HCT116 (cell line): Measurements from ENCODE around the gene SBF2. TPM values are rescaled to one million over a fixed set of nuclear protein-coding genes. Genes with fewer than 3 reads are reported as not detected.

Source experiments
- ATAC-seq: fragments of 200-7000 bp; cut with Tn5 transposase; 2 replicates; pipeline ENCODE4 v1.9.1; 2020; ENCODE audit warnings: mild to moderate bottlenecking, moderate library complexity
- BruUV-seq: library from RNA; stranded (reverse); fragments of 400-500 nt; replicated peaks from 2 replicates; lab custom pipeline; 2021; lab: Mats Ljungman, UMichigan
- CTCF ChIA-PET: fragments of 300-600 bp; sonication (Branson Sonifier 250); formaldehyde crosslinking; loops from one replicate; lab custom pipeline; 2021; ENCODE audit warnings: antibody characterized with exemption; lab: Charles Lee
- POLR2A ChIA-PET: fragments of 300-600, 350-600 bp; sonication (Branson Sonifier 250); formaldehyde crosslinking; loops from one replicate; lab custom pipeline; 2021; ENCODE audit warnings: antibody characterized with exemption; lab: Charles Lee
- RAD21 ChIA-PET, 2 experiments: fragments of 300-600 bp; sonication (Branson Sonifier 250); formaldehyde crosslinking; loops; one replicate each; lab custom pipeline; 2023; ENCODE audit warnings: low total read pairs in 2 of 2; ENCODE audit not compliant: uncharacterized antibody in 2 of 2, unreplicated experiment in 2 of 2, low non-redundant PET in 1 of 2; lab: Charles Lee
- DNase-seq: peaks from one replicate; pipeline ENCODE4 v3.0.0-alpha.2; 2010; ENCODE audit warnings: low read depth, low spot score
- H2AFZ ChIP-seq: fragments of 200-600 bp; shearing (Covaris generic), sonication (generic); 2 replicates; pipeline ENCODE4 v1.6.1; 2017; ENCODE audit warnings: low read depth, mixed run types, mixed read lengths, antibody characterized with exemption, low read length; ENCODE audit not compliant: poor library complexity, severe bottlenecking
- H3K27ac ChIP-seq: 2 replicates; pipeline ENCODE4 v1.5.1; 2012; ENCODE audit warnings: low read depth, low read length
- H3K27me3 ChIP-seq: fragments of 200-600 bp; sonication (generic); 2 replicates; pipeline ENCODE4 v1.6.1; 2016; ENCODE audit warnings: mixed run types, low read length, mixed read lengths; ENCODE audit not compliant: insufficient read depth
- H3K36me3 ChIP-seq, 2 experiments: fragments of 200-500 bp in 1 of 2; fragments of 200-600 bp in 1 of 2; sonication (Bioruptor generic) in 1 of 2; sonication (generic) in 1 of 2; 2 replicates each; pipeline versions ENCODE4 v1.5.1 to v1.6.1; 2014 to 2016; ENCODE audit warnings: low read length in 2 of 2, inconsistent platforms in 1 of 2, mixed read lengths in 1 of 2, mixed run types in 1 of 2; ENCODE audit not compliant: insufficient read depth in 2 of 2, control insufficient read depth in 1 of 2
- H3K4me1 ChIP-seq, 2 experiments: fragments of 200-600 bp in 1 of 2; sonication (generic) in 1 of 2; 2 replicates each; pipeline versions ENCODE4 v1.5.1 to v1.6.1; 2012 to 2017; ENCODE audit warnings: low read length in 2 of 2, inconsistent platforms in 1 of 2, mild to moderate bottlenecking in 1 of 2, mixed read lengths in 1 of 2, mixed run types in 1 of 2, moderate library complexity in 1 of 2; ENCODE audit not compliant: insufficient read depth in 2 of 2, control insufficient read depth in 1 of 2
- H3K4me2 ChIP-seq: fragments of 200-600 bp; sonication (generic); 2 replicates; pipeline ENCODE4 v1.6.1; 2017; ENCODE audit warnings: mixed run types, low read length, mixed read lengths
- H3K4me3 ChIP-seq, 2 experiments: fragments of 200-600 bp in 1 of 2; sonication (generic) in 1 of 2; replicated peaks in 1 of 2; 2 replicates each; pipeline ENCODE4 v1.5.1; 2011 to 2016; ENCODE audit warnings: low read length in 2 of 2, control low read depth in 1 of 2, low read depth in 1 of 2, mild to moderate bottlenecking in 1 of 2, mixed read lengths in 1 of 2, mixed run types in 1 of 2
- H3K79me2 ChIP-seq: fragments of 200-600 bp; sonication (generic); 2 replicates; pipeline ENCODE4 v1.6.1; 2017; ENCODE audit warnings: mild to moderate bottlenecking, mixed run types, low read length, moderate library complexity, mixed read lengths; ENCODE audit not compliant: insufficient read depth
- H3K9ac ChIP-seq: fragments of 200-600 bp; sonication (generic); 2 replicates; pipeline ENCODE4 v1.6.1; 2016; ENCODE audit warnings: low read length, mixed read lengths
- H3K9me2 ChIP-seq: fragments of 200-600 bp; sonication (generic), shearing (Covaris generic); 2 replicates; pipeline ENCODE4 v1.6.1; 2017; ENCODE audit warnings: mixed run types, mild to moderate bottlenecking, moderate library complexity; ENCODE audit not compliant: insufficient read depth
- H3K9me3 ChIP-seq, 2 experiments: fragments of 200-500 bp in 1 of 2; fragments of 200-600 bp in 1 of 2; sonication (Bioruptor generic) in 1 of 2; sonication (generic) in 1 of 2; 2 replicates each; pipeline ENCODE4 v1.6.1; 2014 to 2017; ENCODE audit warnings: low read length in 2 of 2, mixed read lengths in 2 of 2, inconsistent platforms in 1 of 2, low read depth in 1 of 2, mild to moderate bottlenecking in 1 of 2, mixed run types in 1 of 2, moderate library complexity in 1 of 2; ENCODE audit not compliant: control insufficient read depth in 1 of 2, insufficient read depth in 1 of 2
- H4K20me1 ChIP-seq: fragments of 200-600 bp; sonication (generic), shearing (Covaris generic); 2 replicates; pipeline ENCODE4 v1.6.1; 2017; ENCODE audit warnings: mixed run types, mild to moderate bottlenecking, moderate library complexity; ENCODE audit not compliant: insufficient read depth
- CEBPB ChIP-seq: IDR thresholded peaks from 2 replicates; pipeline ENCODE4 v1.6.1; 2012; ENCODE audit warnings: low read depth
- EGR1 ChIP-seq: IDR thresholded peaks from 2 replicates; pipeline ENCODE4 v1.6.1; 2012; ENCODE audit warnings: low read depth
- FOSL1 ChIP-seq: IDR thresholded peaks from 2 replicates; pipeline ENCODE4 v1.6.1; 2012; ENCODE audit warnings: low read depth
- POLR2A ChIP-seq: IDR thresholded peaks from 2 replicates; pipeline ENCODE4 v1.7.0; 2011; ENCODE audit warnings: borderline replicate concordance; ENCODE audit not compliant: insufficient read depth, insufficient read length; ENCODE audit errors: extremely low read depth
- RAD21 ChIP-seq: IDR thresholded peaks from 2 replicates; pipeline ENCODE4 v1.6.1; 2012; ENCODE audit warnings: low read depth, mild to moderate bottlenecking
- SIN3A ChIP-seq: IDR thresholded peaks from 2 replicates; pipeline ENCODE4 v1.6.1; 2012; ENCODE audit warnings: low read depth
- SP1 ChIP-seq: IDR thresholded peaks from 2 replicates; pipeline ENCODE4 v1.6.1; 2012; ENCODE audit warnings: low read depth
- YY1 ChIP-seq: IDR thresholded peaks from 2 replicates; pipeline ENCODE4 v1.6.1; 2011; ENCODE audit warnings: low read length, low read depth, moderate library complexity, mild to moderate bottlenecking; ENCODE audit not compliant: insufficient replicate concordance; ENCODE audit errors: extremely low read depth
- ZFX ChIP-seq: fragments of 450-650 bp; IDR thresholded peaks from 2 replicates; pipeline ENCODE4 v1.6.1; 2017
- ZNF274 ChIP-seq: fragments of 200-500 bp; sonication (Bioruptor generic); IDR thresholded peaks from 2 replicates; pipeline ENCODE4 v1.6.1; 2014; ENCODE audit warnings: mild to moderate bottlenecking, low read depth, low read length, inconsistent platforms
- intact Hi-C: fragments of 100-400 bp; cut with micrococcal nuclease; formaldehyde crosslinking; loops from 2 replicates; pipeline ENCODE4 v1.10.0; 2022
- total RNA-seq: library from RNA; stranded (reverse); gene quantifications from one replicate; pipeline ENCODE4 v1.2.1, GENCODE V29; 2021; ENCODE audit not compliant: unreplicated experiment
- TF ChIP-seq, protein P1 (sequence below), 3 experiments: fragments of 200-600 bp in 1 of 3; sonication (generic) in 1 of 3; IDR thresholded peaks in 2 of 3; conservative IDR thresholded peaks in 1 of 3; 2 replicates each; pipeline ENCODE4 v1.5.1; 2012 to 2017; ENCODE audit warnings: low read depth in 2 of 3, low read length in 2 of 3, antibody characterized with exemption in 1 of 3, borderline replicate concordance in 1 of 3, control low read depth in 1 of 3, mild to moderate bottlenecking in 1 of 3, mixed read lengths in 1 of 3, mixed run types in 1 of 3, moderate library complexity in 1 of 3; ENCODE audit not compliant: insufficient read depth in 1 of 3

Gene SBF2
- total RNA-seq, 1 experiment from 2014 or later, result 35.0 TPM

DNA sequence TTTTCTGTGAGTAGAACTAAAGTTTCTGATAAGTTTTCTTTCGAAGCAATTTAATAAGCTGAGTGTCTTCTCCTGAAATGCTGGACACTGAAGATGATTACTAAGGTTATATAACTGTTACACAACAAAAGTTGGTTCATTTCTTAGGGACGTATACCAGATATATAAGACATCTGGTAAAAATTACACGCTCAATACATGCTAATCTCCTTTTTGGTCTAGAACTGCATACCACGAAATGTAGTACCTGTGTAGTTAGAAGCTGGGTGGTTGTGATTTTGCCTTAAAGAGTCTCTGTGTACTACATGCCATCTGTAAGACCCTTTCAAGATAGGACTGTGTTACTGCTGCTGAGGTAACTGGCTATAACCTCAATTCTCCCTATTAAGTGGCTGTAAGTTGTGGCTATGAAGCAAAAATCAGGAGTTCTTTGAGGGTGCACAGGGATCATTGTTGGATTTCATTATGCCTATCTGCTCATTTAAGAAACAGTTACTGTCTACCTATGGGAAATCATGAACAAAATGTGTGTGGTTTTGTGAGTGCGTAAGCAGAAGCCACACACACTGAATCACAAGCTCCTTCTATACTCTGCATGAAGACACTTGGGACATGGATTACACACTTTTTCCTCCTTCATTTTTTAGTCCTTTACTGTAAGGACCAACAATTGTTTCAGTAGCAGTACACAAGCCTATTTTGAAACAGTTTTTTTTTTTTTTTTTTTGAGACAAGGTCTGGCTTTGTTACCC is 434.3 kb downstream of the SBF2 start:
- CTCF ChIA-PET, result no interaction called here
- ATAC-seq (no peak), DNase-seq (no peak)
- H4K20me1 ChIP-seq, result no peaks in the 10 kb centered on the region
- no peak overlapping the region for H2AFZ ChIP-seq
- no peaks in the 10 kb centered on the region for H3K27me3 ChIP-seq
- no TSS peak for BruUV-seq
- no peak overlapping the region for H3K4me3 ChIP-seq
- H3K79me2 ChIP-seq, result no peaks in the 10 kb centered on the region
- H3K9me3 ChIP-seq, result no peaks in the 10 kb centered on the region
- H3K27ac ChIP-seq, result no peak overlapping the region
- POLR2A ChIA-PET, result no interaction called here
- intact Hi-C loops, result no loop called here
- no peaks in the 10 kb centered on the region; a peak in 1 of 4 replicates for H3K4me1 ChIP-seq
- TF ChIP-seq RAD21, result no peak
- no peak for TF ChIP-seq ZFX
- no peak for TF ChIP-seq ZNF274
- TF ChIP-seq SP1, result no peak
- no peak for TF ChIP-seq POLR2A
- TF ChIP-seq SIN3A, result no peak
- TF ChIP-seq EGR1, result no peak
- TF ChIP-seq, protein P1, sequence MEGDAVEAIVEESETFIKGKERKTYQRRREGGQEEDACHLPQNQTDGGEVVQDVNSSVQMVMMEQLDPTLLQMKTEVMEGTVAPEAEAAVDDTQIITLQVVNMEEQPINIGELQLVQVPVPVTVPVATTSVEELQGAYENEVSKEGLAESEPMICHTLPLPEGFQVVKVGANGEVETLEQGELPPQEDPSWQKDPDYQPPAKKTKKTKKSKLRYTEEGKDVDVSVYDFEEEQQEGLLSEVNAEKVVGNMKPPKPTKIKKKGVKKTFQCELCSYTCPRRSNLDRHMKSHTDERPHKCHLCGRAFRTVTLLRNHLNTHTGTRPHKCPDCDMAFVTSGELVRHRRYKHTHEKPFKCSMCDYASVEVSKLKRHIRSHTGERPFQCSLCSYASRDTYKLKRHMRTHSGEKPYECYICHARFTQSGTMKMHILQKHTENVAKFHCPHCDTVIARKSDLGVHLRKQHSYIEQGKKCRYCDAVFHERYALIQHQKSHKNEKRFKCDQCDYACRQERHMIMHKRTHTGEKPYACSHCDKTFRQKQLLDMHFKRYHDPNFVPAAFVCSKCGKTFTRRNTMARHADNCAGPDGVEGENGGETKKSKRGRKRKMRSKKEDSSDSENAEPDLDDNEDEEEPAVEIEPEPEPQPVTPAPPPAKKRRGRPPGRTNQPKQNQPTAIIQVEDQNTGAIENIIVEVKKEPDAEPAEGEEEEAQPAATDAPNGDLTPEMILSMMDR (IDR thresholded peaks at IDR 0.05 in 2 of 3, conservative IDR thresholded peaks at IDR 0.05 in 1 of 3; ENCODE audit: borderline replicate concordance in 1 of 3, insufficient read depth in 1 of 3, low read depth in 2 of 3, low read length in 2 of 3), result no peak
- no peak for TF ChIP-seq YY1
- no peak for TF ChIP-seq FOSL1
- no peak for TF ChIP-seq CEBPB
- no peak overlapping the region for H3K9ac ChIP-seq
- RAD21 ChIA-PET, result no interaction called here
- no peak overlapping the region for H3K4me2 ChIP-seq
- H3K9me2 ChIP-seq, result no peaks in the 10 kb centered on the region
- peaks cover 2 to 3% of the 10 kb centered on the region in 2 experiments; a peak in 1 of 4 replicates for H3K36me3 ChIP-seq
